H1 (cell line): ENCODE results near the gene PCDHGA7. TPM values are rescaled to one million over a fixed set of nuclear protein-coding genes. Genes with fewer than 3 reads are reported as not detected.

ENCODE experiments used
- CTCF ChIA-PET: fragments of 300-600 bp; sonication (Branson Sonifier 250); formaldehyde crosslinking; loops from one replicate; lab custom pipeline; 2021; ENCODE audit not compliant: partially characterized antibody; lab: Charles Lee
- POLR2A ChIA-PET: fragments of 300-600 bp; sonication (Branson Sonifier 250); formaldehyde crosslinking; loops from one replicate; lab custom pipeline; 2021; ENCODE audit warnings: inconsistent platforms; ENCODE audit not compliant: partially characterized antibody; lab: Charles Lee
- DNase-seq, 2 experiments: peaks; one replicate each; pipeline versions ENCODE4 v3.0.0 to v3.0.0-alpha.2; 2010 to 2022; ENCODE audit warnings: low spot score in 2 of 2, low read depth in 1 of 2, mixed read lengths in 1 of 2
- FAIRE-seq: peaks from 2 replicates; lab custom pipeline; 2011; peaks lifted over from hg19 to GRCh38; lab: Jason Lieb, UNC
- H2AFZ ChIP-seq: 2 replicates; pipeline ENCODE4 v1.8.1; 2012; ENCODE audit warnings: low read length, inconsistent platforms
- H2AK5ac ChIP-seq: 2 replicates; pipeline ENCODE4 v1.6.1; 2013; ENCODE audit warnings: low read depth, low read length
- H2BK120ac ChIP-seq: replicated peaks from 2 replicates; pipeline ENCODE3; 2013; ENCODE audit warnings: low read depth, low read length, inconsistent platforms
- H2BK12ac ChIP-seq: 2 replicates; pipeline ENCODE4 v1.6.1; 2013; ENCODE audit warnings: low read depth, low read length
- H2BK15ac ChIP-seq: 2 replicates; pipeline ENCODE4 v1.6.1; 2013; ENCODE audit warnings: low read length
- H2BK20ac ChIP-seq: 2 replicates; pipeline ENCODE4 v1.6.1; 2013; ENCODE audit warnings: low read length
- H2BK5ac ChIP-seq: 2 replicates; pipeline ENCODE4 v1.6.1; 2013; ENCODE audit warnings: low read depth, low read length
- H3K14ac ChIP-seq: 2 replicates; pipeline ENCODE4 v1.6.1; 2013; ENCODE audit warnings: inconsistent platforms; ENCODE audit not compliant: insufficient read length
- H3K18ac ChIP-seq: 2 replicates; pipeline ENCODE4 v1.6.1; 2013; ENCODE audit warnings: low read length; ENCODE audit errors: extremely low read depth
- H3K23ac ChIP-seq: 2 replicates; pipeline ENCODE4 v1.6.1; 2013; ENCODE audit warnings: inconsistent platforms; ENCODE audit not compliant: insufficient read length
- H3K23me2 ChIP-seq: 2 replicates; pipeline ENCODE4 v1.6.1; 2013; ENCODE audit warnings: low read depth, low read length
- H3K27ac ChIP-seq: 2 replicates; pipeline ENCODE4 v1.6.1; 2011; ENCODE audit warnings: low read depth, low read length, inconsistent platforms
- H3K27me3 ChIP-seq, 4 experiments: replicated peaks in 1 of 4; 1 replicate in 1 of 4; 2 replicates in 3 of 4; pipeline versions ENCODE4 v1.6.1 to v1.8.1; 2011 to 2013; ENCODE audit warnings: low read length in 3 of 4, mild to moderate bottlenecking in 3 of 4, inconsistent platforms in 2 of 4, mixed read lengths in 2 of 4, moderate library complexity in 1 of 4; ENCODE audit not compliant: control insufficient read depth in 3 of 4, insufficient read depth in 3 of 4; ENCODE audit errors: extremely low read depth in 1 of 4
- H3K36me3 ChIP-seq, 4 experiments: 2 replicates each; pipeline versions ENCODE4 v1.6.1 to v1.8.1; 2011 to 2013; ENCODE audit warnings: mild to moderate bottlenecking in 4 of 4, low read length in 3 of 4, moderate library complexity in 2 of 4, control low read depth in 1 of 4, inconsistent platforms in 1 of 4; ENCODE audit not compliant: insufficient read depth in 4 of 4, control insufficient read depth in 2 of 4
- H3K4ac ChIP-seq: replicated peaks from 2 replicates; pipeline ENCODE3; 2013; ENCODE audit warnings: low read length, low read depth, mixed read lengths, inconsistent platforms; ENCODE audit not compliant: insufficient read length
- H3K4me1 ChIP-seq, 4 experiments: replicated peaks in 1 of 4; 1 replicate in 1 of 4; 2 replicates in 3 of 4; pipeline versions ENCODE4 v1.6.1 to v1.8.1; 2011 to 2013; ENCODE audit warnings: low read length in 3 of 4, inconsistent platforms in 2 of 4, mixed read lengths in 1 of 4; ENCODE audit not compliant: insufficient read depth in 4 of 4, control insufficient read depth in 3 of 4
- H3K4me2 ChIP-seq, 2 experiments: 2 replicates each; pipeline versions ENCODE4 v1.6.1 to v1.8.1; 2011 to 2013; ENCODE audit warnings: low read depth in 2 of 2, low read length in 2 of 2, control low read depth in 1 of 2, inconsistent platforms in 1 of 2, mild to moderate bottlenecking in 1 of 2; ENCODE audit not compliant: insufficient read depth in 1 of 2
- H3K4me3 ChIP-seq, 4 experiments: fragments of 200-600, 300-600 bp in 1 of 4; sonication (generic), shearing (Covaris generic), sonication (Bioruptor Twin) in 1 of 4; 2 replicates each; pipeline versions ENCODE4 v1.5.1 to v1.8.1; 2011 to 2016; ENCODE audit warnings: low read length in 4 of 4, low read depth in 3 of 4, control low read depth in 2 of 4, inconsistent platforms in 2 of 4, mild to moderate bottlenecking in 2 of 4, mixed read lengths in 1 of 4, moderate library complexity in 1 of 4; ENCODE audit not compliant: insufficient read depth in 2 of 4; ENCODE audit errors: extremely low read depth in 1 of 4
- H3K56ac ChIP-seq: replicated peaks from 2 replicates; pipeline ENCODE3; 2013; ENCODE audit warnings: low read depth, mild to moderate bottlenecking, mixed read lengths, low read length, inconsistent platforms; ENCODE audit not compliant: insufficient read length
- H3K79me1 ChIP-seq: 2 replicates; pipeline ENCODE4 v1.6.1; 2013; ENCODE audit warnings: low read depth, low read length, control low read depth
- H3K79me2 ChIP-seq, 2 experiments: 2 replicates each; pipeline versions ENCODE4 v1.6.1 to v1.8.1; 2012 to 2013; ENCODE audit warnings: low read length in 2 of 2, mild to moderate bottlenecking in 2 of 2, inconsistent platforms in 1 of 2; ENCODE audit not compliant: insufficient read depth in 2 of 2, control insufficient read depth in 1 of 2
- H3K9ac ChIP-seq, 4 experiments: replicated peaks in 1 of 4; 1 replicate in 1 of 4; 2 replicates in 3 of 4; pipeline versions ENCODE4 v1.6.1 to v1.8.1; 2011 to 2013; ENCODE audit warnings: low read depth in 3 of 4, low read length in 3 of 4, control low read depth in 2 of 4, mild to moderate bottlenecking in 2 of 4, moderate library complexity in 2 of 4, inconsistent platforms in 1 of 4; ENCODE audit errors: extremely low read depth in 1 of 4
- H3K9me3 ChIP-seq, 2 experiments: 2 replicates each; pipeline versions ENCODE4 v1.6.1 to v1.8.1; 2012 to 2013; ENCODE audit warnings: mild to moderate bottlenecking in 2 of 2, moderate library complexity in 2 of 2, control low read depth in 1 of 2, inconsistent platforms in 1 of 2, low read depth in 1 of 2, low read length in 1 of 2, mixed read lengths in 1 of 2; ENCODE audit not compliant: insufficient read depth in 2 of 2
- H4K20me1 ChIP-seq, 2 experiments: replicated peaks in 1 of 2; 2 replicates each; pipeline versions ENCODE3 to v1.8.1; 2011 to 2013; ENCODE audit warnings: inconsistent platforms in 2 of 2, low read length in 2 of 2, mild to moderate bottlenecking in 1 of 2; ENCODE audit not compliant: insufficient read depth in 2 of 2, control insufficient read depth in 1 of 2
- H4K5ac ChIP-seq: 2 replicates; pipeline ENCODE4 v1.6.1; 2013; ENCODE audit warnings: low read length, low read depth, mixed read lengths, inconsistent platforms; ENCODE audit not compliant: insufficient read length
- H4K8ac ChIP-seq: 2 replicates; pipeline ENCODE4 v1.8.0; 2013; ENCODE audit warnings: mild to moderate bottlenecking, moderate library complexity, low read length, inconsistent platforms; ENCODE audit not compliant: insufficient read depth; ENCODE audit errors: extremely low read depth
- H4K91ac ChIP-seq: replicated peaks from 2 replicates; pipeline ENCODE3; 2013; ENCODE audit warnings: low read length, mixed read lengths, inconsistent platforms; ENCODE audit not compliant: insufficient read length
- CTBP2 ChIP-seq: IDR thresholded peaks from 2 replicates; pipeline ENCODE4 v1.7.0; 2011; ENCODE audit warnings: borderline replicate concordance, mild to moderate bottlenecking, moderate library complexity, mixed read lengths, low read length; ENCODE audit not compliant: insufficient read depth, insufficient read length
- KDM1A ChIP-seq: fragments of 200-600, 300-600 bp; sonication (generic); IDR thresholded peaks from 2 replicates; pipeline ENCODE4 v1.7.1; 2016; ENCODE audit warnings: mild to moderate bottlenecking, low read length, borderline replicate concordance
- RAD21 ChIP-seq, 2 experiments: IDR thresholded peaks in 1 of 2; conservative IDR thresholded peaks in 1 of 2; 2 replicates each; pipeline ENCODE4 v1.6.1; 2011; ENCODE audit warnings: low read depth in 2 of 2, low read length in 2 of 2, improper control_type of control experiment in 1 of 2, inconsistent platforms in 1 of 2, mild to moderate bottlenecking in 1 of 2, moderate library complexity in 1 of 2
- SIN3A ChIP-seq, 2 experiments: IDR thresholded peaks in 1 of 2; conservative IDR thresholded peaks in 1 of 2; 2 replicates each; pipeline ENCODE4 v1.6.1; 2011 to 2012; ENCODE audit warnings: low read length in 2 of 2, improper control_type of control experiment in 1 of 2, low read depth in 1 of 2, mild to moderate bottlenecking in 1 of 2
- SIRT6 ChIP-seq: IDR thresholded peaks from one replicate; pipeline ENCODE4 v1.7.1; 2012; ENCODE audit warnings: low read length, inconsistent platforms
- WGBS, 2 experiments: shearing (Covaris generic) in 1 of 2; methylation state at CpG; one replicate each; pipeline versions ENCODE4 v1.1.6 to v1.1.7; 2013 to 2015; ENCODE audit warnings: low lambda C conversion rate in 2 of 2, mixed read lengths in 2 of 2, inconsistent platforms in 1 of 2, low coverage in 1 of 2, missing lambda C conversion rate in 1 of 2; ENCODE audit not compliant: insufficient replicate concordance in 2 of 2, insufficient coverage in 1 of 2, insufficient read length in 1 of 2; ENCODE audit errors: extremely low coverage in 1 of 2, missing lambda C conversion rate in 1 of 2; 5-methylcytosine and 5-hydroxymethylcytosine counted together
- polyA plus RNA-seq, 7 experiments: library from polyadenylated mRNA; depleted of rRNA in 3 of 7; stranded (reverse) in 5 of 7; unstranded in 2 of 7; fragments of >200 nt in 5 of 7; fragments of 200-250 nt in 2 of 7; gene quantifications; 1 replicate in 5 of 7; 2 replicates in 1 of 7; 4 replicates in 1 of 7; pipeline versions ENCODE4 v1.2.1 to v1.2.3, GENCODE V29; 2011 to 2013; ENCODE audit warnings: missing spikeins in 2 of 7, mixed read lengths in 2 of 7
- total RNA-seq: library from RNA; stranded (reverse); fragmentation: NEBNext Ultra II Directional; extraction: Animal tissue kit (Norgen Biotek cat#: 25700); gene quantifications from 2 replicates; pipeline ENCODE4 v1.2.1, GENCODE V29; 2021

The PCDHGA7 gene
- total and polyA plus RNA-seq, 2 of the 8 experiments (the other 6 are each of a cell fraction or from before 2014, with no cell fraction given), result 0.39 to 1.1 TPM

- no peak within 1 kb of the TSS for H2BK20ac ChIP-seq
- no peak within 1 kb of the TSS for H2BK5ac ChIP-seq
- H3K4ac ChIP-seq, result no peak within 1 kb of the TSS
- no peak within 1 kb of the TSS for H3K56ac ChIP-seq
- no peaks in the 10 kb centered on the region for H3K23me2 ChIP-seq
- no peaks in the 10 kb centered on the region for H4K20me1 ChIP-seq
- no peak within 1 kb of the TSS for H3K27ac ChIP-seq
- WGBS, 2 experiments, result 96% methylated on average over 27 of the region's 27 CpGs; no CpG with 5 or more reads in 1 of the 2 experiments
- H3K23ac ChIP-seq, result no peak within 1 kb of the TSS
- no peak within 1 kb of the TSS for H3K14ac ChIP-seq
- no peaks in the 10 kb centered on the region for H3K79me1 ChIP-seq
- DNase-seq (no peak), FAIRE-seq (no peak)
- H4K8ac ChIP-seq, result no peak within 1 kb of the TSS
- ChIA-PET POLR2A (interaction anchor here (1.3 kb wide), 1 partner anchor 17 kb away, joined by 3 read pairs; no protein-coding TSS in a partner anchor), CTCF (interaction anchor here (0.8 to 2.9 kb wide), 14 partner anchors 9 to 184 kb away, joined by 3 to 11 read pairs (median 4); partner anchors contain the start of genes PCDHGA10, PCDHGA5, PCDHGB2 and PCDHGB4)
- no peak within 1 kb of the TSS for H3K4me3 ChIP-seq
- H4K5ac ChIP-seq, result no peak within 1 kb of the TSS
- H2BK15ac ChIP-seq, result no peak within 1 kb of the TSS
- H3K9ac ChIP-seq, result no peak within 1 kb of the TSS
- H3K4me1 ChIP-seq, result no peaks in the 10 kb centered on the region
- H2AK5ac ChIP-seq, result no peak within 1 kb of the TSS
- no peaks in the 10 kb centered on the region for H3K79me2 ChIP-seq
- no peaks in the 10 kb centered on the region for H3K27me3 ChIP-seq
- H3K36me3 ChIP-seq, result peaks cover 0 to 3% (median 0%) of the 10 kb centered on the region in 4 experiments; a peak in 2 of 8 replicates
- H2BK120ac ChIP-seq, result no peak within 1 kb of the TSS
- H3K18ac ChIP-seq, result no peak within 1 kb of the TSS
- no peak within 1 kb of the TSS for H2AFZ ChIP-seq
- H2BK12ac ChIP-seq, result no peak within 1 kb of the TSS
- no peak within 1 kb of the TSS for H4K91ac ChIP-seq
- TF ChIP-seq RAD21 (IDR thresholded peaks at IDR 0.05 in 1 of 2, conservative IDR thresholded peaks at IDR 0.05 in 1 of 2; ENCODE audit: low read depth in 2 of 2, low read length in 2 of 2) (0 out of 4 replicates have a peak, but pooled peaks of 1 of the 2 experiments have one; percentile 9), SIN3A (conservative IDR thresholded peaks at IDR 0.05 in 1 of 2, IDR thresholded peaks at IDR 0.05 in 1 of 2; ENCODE audit: low read depth in 1 of 2, low read length in 2 of 2) (no peak), KDM1A (no peak), CTBP2 (no peak), SIRT6 (no peak)
- peaks cover 36 to 51% of the 10 kb centered on the region in 2 experiments; a peak in 3 of 4 replicates for H3K9me3 ChIP-seq
- H3K4me2 ChIP-seq, result no peak within 1 kb of the TSS
These were observed 8.7 kb upstream of the PCDHGA7 start, which contains the start of gene PCDHGA6 for GRCh38 chr5:141373673-141374317. Gene PCDHGA6 (plus strand): TSS chr5:141373891. CDS start chr5:141374084, 193 bp downstream.
